Glomerular endothelial cell (primary cell): ENCODE results near the gene LOXHD1. TPM values are rescaled to one million over a fixed set of nuclear protein-coding genes. Genes with fewer than 3 reads are reported as not detected.
A peak's percentile ranks its signal among the peaks of the same experiment; 100 is the strongest.

Experiments used
- DNase-seq: peaks from one replicate; pipeline ENCODE4 v3.0.0-alpha.2; 2011; ENCODE audit warnings: low read depth, low spot score; ENCODE audit errors: extremely low read depth
- total RNA-seq: library from RNA; depleted of rRNA; stranded (reverse); fragments of >200 nt; gene quantifications from 2 replicates; pipeline ENCODE4 v1.2.3, GENCODE V29; 2015

LOXHD1 gene
- total RNA-seq, 1 donor from 2014 or later, result not detected

DNA sequence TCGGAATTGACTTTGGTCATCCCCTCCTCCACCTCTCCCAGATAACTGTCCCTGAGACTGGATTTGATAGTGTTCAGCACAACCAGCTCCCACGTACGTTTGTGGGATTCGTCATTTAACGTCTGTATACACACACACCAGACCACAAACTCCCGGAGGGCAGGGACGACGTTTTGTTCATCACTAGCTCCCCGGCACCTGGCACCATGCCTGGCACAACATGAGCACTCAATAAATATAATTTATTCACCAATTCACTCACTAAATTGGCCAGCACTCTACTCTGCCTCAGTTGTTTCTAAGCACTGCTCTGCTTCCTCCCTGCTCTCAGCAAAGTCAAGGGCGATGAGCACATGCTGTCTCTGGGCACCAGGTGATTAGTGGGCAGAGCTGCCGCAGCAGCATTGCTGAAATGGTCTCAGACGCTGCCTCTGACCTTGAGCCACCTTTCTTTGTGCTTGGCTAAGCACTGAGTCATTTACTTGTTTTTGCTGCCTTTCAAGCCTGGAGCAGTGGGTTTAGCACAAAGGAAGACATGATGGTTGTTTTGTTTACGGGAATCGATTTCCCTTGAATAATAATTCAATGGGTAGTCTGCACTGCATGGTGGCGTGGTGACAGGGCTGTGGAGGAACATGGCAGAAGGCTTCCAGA is 19.3 kb upstream of the LOXHD1 start:
- peak; percentile 12 for DNase-seq

DNA sequence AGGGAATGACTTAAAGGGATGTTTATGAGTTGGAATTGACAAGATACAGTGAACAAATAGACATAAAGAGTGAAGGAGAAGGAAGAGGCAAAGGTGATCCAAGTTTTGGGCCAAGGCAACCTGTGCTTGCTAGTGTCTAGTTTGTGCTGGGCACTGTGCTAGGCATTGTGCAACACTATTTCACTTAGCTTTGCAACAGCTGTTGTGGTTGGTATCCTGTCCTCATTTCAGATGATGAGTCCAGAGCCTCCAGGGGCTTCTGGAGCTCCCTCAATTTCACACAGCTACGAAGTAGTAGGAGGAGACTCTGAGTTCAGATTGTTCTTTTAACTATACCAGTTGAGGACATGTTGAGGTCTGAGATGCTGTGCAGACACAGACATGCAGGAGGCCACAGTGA is 18.1 kb upstream of the LOXHD1 start:
- DNase-seq, result no peak

DNA sequence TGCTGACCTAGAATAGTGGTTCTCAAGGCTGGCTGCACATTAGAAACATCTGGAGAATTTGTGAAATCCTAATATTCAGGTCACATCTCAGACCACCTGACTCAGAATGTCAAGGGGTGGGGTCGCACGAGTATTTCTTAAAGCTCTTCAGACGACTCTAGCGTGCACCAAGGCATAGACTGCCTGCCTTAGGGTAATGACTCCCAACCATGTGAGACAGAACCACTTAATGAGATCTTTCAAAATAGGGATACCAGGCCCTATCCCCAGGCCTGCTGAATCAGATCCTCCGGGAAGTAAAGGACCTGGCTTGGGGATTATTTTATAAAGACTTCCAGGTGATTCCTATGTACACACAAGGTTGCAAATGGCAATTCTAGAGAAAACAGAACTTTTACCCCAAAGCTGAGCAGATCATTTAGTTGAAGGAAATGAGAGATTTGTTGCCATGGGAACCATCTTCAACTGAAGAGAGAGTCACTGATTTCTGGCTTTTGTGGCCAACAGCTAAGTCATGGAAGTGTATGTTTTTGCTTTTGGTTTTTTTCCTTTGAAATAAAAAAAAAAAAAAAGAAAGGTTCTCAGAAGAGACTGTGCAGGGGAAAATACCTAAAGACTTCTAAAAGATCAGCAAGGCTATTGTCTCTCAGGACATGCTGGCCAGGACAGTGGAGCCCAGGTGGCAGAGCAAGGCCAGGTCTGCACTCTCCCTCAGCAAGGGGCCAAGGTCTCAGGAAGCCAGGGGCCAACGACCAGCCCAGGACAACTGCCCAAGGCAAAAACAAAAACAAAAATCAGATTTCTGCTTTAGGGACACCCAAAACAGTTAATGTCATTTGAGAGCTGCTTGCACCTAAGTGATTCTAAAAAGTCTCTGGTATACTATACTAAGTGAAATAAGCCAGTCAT is 15.3 kb upstream of the LOXHD1 start:
- DNase-seq, result no peak

DNA sequence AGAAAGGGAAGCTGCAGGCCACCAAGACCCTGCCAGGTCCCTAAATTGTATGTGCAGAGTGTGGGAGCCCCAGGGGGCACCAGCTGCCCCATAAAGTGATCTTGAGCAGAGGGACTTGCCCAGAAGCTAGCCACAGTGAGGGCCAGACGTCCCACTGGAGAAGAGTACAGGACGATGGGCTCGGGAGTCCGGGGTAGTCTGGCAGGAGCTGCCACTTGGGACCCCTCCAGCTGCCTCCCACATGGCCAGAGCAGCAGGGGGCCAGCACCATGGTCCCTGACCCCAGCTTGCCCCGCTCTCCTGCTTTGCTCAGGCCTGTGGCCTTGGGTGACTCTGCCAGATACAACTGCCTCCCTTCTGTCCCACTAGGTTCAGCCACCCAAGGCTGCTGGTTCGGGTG is 11.7 kb upstream of the LOXHD1 start:
- DNase-seq, result no peak

DNA sequence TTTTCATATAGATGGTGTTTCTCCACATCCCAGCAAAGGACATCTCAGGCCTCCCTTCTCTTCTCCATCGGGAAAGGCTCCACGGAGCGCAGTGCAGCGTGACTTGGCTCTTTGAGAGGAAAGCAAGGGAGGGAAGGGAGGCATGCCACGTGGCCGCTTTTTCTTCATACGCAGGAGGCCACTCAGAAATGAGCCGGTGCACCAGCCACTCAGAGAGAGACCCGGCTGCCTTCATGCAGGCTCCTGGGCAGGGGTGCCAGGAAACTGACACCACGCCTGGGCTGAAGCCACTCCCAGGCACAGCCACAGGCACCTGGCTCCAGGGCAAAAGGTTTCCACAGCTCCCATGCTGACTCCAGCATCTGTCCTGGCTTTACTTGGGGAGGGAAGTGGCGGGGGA is 11.1 kb upstream of the LOXHD1 start:
- DNase-seq, result no peak

DNA sequence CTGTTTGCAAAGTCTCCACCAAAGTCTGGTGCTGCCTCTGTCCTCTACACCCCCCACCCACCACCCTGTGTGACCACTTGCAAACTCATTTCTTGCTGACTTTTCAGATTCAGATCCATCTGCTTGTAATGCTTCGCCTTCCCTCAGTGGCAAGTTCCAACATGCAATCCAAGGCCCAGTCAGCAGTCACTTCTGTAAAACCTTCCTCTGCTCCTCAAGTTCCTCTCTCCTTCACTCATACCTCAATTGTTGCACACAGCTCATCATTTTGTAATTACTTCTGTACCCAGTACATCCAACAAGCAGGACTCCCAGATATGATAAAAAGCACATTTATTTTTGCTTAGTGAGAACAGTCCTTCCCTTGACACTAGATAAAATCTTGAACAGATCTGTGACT is 6.5 kb upstream of the LOXHD1 start:
- no peak for DNase-seq

DNA sequence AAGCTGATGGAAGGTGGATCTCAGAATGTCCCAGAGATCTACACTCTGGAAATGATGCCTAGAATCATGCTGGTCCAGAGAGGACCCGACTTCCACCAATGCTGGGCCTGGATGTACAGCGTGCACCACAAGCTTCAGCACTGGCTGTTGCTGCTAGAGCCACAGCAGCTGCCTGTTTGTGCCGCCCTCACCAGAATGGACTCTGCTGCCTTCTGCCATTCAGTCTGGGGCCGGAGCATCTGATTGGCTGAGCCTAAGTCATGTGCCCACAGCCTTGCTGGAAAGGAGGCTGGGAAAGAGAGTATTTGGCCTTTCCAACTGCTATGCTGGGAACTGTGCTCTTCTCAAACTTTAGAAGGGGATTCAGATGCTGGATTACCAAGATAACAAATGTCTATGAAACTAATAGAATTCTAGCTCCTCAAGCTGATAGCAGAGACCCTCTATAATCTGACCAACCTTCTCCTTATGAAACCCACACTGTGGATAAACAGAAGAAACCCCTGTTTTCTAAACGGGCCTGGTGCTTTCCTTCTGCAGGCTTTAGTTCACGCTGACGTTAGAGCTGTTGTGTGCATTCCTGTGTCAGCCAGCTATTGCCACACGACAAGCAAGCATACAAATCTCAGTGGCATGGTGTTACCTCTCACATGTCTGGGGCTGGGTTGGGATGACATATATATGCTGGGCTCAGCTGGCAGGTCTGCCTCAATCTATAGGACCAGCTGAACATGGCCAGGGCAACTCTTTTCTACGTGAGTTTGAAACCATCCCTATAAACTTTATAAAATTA is 4.1 kb upstream of the LOXHD1 start:
- DNase-seq, result no peak

DNA sequence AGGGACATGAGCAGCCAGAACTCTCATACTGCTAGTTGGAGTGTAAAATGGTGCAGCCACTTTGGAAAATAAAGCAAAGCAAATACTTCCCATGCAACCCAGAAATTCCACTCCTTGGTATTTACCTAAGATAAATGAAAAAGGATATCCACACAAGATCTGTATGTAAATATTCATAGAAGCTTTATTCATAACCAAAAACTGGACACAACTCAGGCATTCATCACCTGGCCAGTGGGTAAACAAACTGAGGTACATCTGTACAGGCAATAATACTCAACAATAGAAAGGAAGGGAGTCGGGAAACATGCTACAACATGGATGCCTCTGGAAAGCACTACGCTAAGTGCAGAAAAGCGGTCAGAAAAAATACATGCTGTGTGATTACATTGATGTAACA is 2.5 kb upstream of the LOXHD1 start:
- no peak for DNase-seq

DNA sequence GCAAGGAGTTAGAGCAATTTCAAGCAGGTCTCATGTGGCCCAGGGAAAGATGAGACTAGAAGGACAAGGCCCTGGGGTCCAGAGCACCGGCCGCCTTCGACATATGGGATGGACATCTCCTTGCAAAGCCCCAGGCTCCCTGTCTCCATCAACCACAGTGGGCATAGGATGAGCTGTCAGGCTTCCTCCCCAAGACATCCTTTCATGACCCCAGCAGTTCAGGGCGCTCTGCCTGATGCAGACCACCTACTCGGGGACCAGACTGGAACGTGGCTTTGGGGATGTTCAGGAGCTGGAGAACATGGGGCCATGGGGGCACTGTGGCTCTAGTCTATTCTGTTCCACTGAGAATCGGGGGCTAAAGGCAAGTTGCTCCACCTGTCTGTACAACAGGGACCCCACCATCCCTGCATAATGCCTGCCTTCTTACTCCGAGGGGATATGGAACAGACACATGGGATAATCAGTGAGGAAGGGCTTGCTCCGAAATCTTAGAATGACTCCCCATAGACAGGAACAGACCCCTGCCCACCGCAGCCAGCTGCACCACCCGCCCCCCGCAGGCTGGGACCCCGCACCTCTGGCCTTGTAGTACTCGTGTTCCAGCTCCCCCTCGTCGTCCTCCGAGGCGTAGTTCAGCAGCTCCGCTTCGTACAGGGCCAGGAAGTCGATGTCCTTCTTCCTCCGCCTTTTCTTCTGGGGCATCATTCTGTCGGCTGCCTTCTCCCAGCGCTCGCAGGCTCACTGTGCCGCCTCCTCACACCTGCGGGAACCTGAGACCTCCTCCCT is 500 bp downstream of the LOXHD1 start:
- DNase-seq, result no peak

DNA sequence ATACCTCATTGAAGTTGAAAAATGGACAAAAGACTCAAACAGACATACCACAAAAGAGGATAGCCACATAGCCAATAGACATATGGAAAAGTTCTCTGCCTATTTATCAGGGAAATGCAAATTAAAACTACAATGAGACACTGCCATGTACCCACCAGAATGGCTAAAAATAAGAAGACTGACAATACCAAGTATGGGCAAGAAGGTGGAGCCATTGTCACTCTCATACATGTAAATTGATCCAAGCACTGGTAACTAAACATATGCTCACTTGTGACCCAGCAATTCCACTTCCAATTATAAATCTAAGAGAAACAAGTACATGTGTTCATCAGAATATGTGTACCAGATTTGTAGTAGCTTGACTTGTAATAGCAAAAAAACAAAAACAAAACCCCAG is 4.6 kb downstream of the LOXHD1 start:
- DNase-seq, result no peak

DNA sequence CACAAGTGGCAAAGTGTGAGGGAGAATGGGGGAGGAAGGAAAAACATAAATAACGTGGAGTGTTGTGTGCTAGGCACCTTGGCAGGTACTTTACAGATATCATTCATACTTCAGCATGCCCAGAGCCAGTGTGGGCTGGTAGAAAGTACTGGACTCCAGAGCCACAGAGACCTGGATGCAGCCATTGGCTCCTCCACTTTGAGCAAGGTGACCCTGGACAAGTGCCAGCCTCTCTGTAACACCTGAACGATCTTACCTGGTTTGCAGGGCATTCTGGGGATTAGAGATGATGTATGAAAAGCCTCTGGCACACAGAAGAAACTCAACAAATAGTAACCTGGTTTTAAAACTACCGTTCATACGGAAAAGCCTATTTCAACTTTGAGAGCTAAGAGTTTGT is 6.3 kb downstream of the LOXHD1 start:
- DNase-seq, result no peak

DNA sequence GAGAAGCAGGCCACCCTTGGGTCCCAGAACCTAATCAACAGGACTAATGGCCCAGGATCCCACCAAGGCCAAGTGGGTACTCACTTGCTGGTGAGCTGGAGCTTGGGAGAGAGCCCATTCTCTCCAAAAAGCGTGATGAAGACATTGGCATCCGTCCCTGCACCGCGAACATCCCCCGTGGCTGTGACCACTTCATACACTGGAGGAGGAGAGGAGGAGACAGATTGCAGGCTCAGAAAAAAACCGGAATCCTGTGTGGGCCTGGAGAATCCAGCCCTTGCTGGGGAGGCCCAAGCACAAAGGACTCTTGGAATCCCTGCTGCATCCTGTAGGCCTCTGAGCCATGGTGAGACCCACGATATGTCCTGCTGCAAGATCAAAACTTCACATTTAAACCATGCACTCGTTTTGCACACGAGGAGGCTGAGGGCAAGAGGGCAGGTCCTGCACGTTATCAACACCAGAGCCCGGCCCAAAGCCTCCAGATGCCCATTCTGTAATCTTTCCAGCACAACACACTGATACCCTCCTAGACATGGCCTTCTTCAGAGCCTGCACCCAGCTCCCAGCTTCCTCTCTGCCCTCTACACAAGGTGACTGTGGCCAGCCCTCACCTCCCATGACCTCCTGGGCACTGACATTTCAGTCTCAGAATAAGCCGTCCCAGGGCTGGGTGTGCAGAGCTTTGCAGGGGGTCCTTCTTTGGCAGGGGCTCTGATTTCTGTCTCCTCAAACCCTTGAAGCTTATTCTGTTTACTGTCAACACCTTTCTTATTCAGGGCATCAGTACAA is 7.8 kb downstream of the LOXHD1 start:
- no peak for DNase-seq

DNA sequence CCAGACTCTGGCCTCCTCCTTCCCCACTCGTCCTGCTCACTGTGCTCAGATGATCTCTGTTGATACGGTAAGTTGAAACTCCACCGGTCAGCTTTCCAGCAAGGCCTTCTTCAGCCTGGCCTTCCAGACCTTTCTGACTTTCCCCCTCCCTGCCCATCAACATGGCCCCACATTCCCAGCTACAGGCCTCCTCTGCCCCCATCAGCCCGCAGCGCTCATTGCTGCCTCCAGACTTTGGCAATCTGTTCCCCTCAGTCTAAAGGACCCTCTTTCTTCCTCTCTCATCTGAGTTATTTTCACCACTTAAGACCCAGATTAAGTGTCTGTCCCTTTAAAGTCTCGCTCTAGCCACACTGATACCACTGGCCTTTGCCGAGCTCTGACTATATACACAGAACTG is 10.6 kb downstream of the LOXHD1 start:
- no peak for DNase-seq

DNA sequence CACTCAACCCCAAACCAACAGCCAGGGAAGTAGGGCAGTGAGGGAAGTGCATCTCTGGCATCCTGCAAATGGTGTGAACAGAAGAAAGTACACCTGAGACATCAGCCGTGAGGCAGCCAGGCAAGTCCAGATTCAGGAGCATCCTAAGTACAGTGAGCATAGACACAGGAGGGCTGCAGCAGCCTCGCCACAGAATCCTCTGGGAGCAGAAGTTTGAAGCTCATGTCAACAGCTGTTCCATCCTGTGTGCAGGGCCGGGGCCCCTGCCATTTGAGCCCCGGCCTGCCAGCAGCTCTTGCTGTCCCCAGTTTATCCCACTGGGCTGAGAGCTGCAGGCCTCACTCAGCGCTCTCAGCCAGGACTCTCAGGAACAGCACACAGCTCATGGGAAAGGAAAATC is 14.5 kb downstream of the LOXHD1 start:
- DNase-seq, result no peak

DNA sequence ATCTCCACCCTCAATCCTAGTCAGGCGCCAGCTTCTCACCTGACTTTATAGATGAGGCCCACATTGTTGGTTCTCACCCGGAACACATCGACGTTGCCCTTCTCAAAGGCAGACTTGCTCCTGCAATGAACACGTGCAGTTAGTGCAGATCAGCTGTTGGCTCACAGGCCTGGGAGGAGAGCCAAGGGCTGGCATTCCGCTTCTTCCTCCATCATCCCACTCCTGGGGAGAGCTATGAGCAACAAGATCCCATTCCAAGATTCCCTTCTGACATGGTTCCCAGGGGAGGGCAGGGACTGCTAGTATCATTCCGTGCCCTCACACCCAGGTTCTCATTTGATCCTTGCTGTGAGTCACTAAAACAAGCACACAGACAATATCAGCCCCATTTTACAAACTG is 15.1 kb downstream of the LOXHD1 start:
- no peak for DNase-seq

DNA sequence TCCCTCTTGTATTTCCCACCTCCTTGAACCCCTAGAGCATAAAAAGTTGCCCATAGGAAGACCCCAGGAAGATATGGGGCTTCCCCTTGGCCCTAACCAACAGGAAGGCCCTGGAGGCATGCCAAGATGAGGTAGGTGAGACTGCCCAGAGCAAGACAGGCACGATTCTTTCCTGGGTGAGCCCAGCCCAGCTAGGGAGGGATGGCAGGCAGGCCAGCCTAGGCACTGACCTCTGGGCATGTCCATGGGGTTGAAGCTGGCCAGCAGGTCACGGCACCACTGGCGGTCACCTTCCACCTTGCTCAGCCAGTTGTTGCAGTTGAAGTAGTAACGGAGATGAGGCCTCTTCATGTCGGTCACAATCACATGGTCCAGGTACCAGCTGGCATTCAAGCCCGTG is 17.6 kb downstream of the LOXHD1 start:
- no peak for DNase-seq

DNA sequence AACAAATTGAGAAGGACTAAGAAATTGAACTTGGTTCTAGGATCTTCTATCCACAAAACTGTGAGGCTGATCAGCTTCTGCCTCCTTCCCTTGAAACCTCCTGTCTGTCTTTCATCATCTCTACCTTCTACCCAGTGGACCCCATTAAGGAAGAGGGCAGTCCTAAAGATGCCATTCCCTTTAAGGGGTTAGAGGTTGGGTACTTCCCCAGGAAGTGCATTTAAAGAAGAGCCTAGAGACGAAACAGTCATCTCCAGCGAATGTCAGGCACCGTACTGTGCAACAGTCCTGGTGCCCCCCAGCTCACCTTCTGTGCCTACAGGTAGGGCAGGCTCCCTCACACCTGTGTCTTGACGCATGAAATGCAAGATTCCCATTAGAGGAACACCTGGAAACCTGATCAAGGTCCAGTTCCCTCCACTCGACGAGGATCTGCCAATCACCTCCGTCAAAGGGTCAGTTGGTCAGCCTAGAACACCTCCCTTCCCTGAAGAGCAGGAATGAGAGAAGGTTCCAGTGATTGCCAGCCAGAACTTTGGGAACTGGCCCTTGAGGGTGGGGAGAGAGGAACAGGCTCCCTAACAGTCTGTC is 20.9 kb downstream of the LOXHD1 start:
- DNase-seq, result no peak

DNA sequence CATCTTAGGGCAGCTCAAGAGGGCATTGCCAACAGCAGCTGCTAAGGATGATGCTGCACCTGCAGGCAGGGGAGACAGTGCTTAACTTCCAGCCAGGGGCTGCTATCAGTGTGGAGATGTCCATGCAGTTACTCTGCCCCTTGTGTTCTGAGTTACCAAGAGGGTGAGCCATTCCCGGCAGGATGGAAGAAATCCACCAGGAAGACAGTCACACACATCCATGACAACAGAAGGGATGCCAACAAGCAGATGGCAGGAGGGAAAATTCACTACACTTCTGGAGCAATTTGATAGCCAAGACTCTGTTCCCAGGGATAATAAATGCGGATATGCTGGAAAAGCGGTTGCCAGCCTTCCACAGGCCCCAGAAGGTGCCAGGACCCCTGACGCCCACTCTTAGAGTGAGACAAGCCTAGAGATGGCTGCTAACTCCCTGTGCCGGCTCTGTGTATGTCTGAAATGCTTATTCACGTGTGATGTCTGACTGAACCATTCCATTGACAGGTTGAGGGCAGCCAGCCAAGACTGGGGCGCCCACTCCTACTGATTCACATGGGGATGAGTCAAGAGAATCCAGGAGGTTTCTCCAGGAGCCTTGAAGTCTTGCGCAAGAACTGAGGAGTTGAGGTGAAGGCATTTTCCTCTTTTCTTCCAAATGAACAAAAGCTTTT is 24.5 kb downstream of the LOXHD1 start:
- no peak for DNase-seq

DNA sequence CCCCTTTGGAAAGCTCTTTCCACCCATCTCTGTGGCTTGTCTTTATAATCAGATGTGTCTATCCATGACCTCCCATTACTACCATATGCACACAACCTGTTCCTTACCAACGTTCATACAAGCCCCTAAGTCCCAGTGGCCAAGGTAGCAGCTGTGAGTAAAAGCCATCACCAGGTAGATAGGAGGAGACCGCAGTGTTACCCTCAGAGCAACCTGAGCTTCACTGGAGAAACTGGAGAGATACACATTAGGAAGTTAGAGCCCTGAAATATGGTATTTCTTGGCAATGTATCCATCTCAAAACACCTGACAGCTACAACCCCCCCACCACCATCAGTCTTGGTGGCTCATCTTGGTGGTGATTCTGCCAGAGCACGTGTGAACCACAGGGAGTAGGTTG is 26.0 kb downstream of the LOXHD1 start:
- no peak for DNase-seq
